Endodermal cell (in vitro differentiated cells): ENCODE results near the gene AKAP13. TPM values are rescaled to one million over a fixed set of nuclear protein-coding genes. Genes with fewer than 3 reads are reported as not detected.
A peak's percentile ranks its signal among the peaks of the same experiment; 100 is the strongest.
"Not testable (repeated sequence)": the region's sequence is repeated elsewhere in the genome, so short reads cannot be mapped to it uniquely, and the experiment has no call there.

Experiments used
- DNase-seq: peaks from one replicate; pipeline ENCODE4 v3.0.0-alpha.2; 2017
- H3K27ac ChIP-seq: 2 replicates; pipeline ENCODE4 v1.5.1; 2013; ENCODE audit warnings: mild to moderate bottlenecking, low read depth, low read length, moderate library complexity
- H3K27me3 ChIP-seq: 2 replicates; pipeline ENCODE4 v1.6.1; 2013; ENCODE audit warnings: mild to moderate bottlenecking, low read length, moderate library complexity; ENCODE audit not compliant: insufficient read depth, control insufficient read depth, poor library complexity, severe bottlenecking
- H3K36me3 ChIP-seq: 2 replicates; pipeline ENCODE4 v1.7.0; 2013; ENCODE audit warnings: mild to moderate bottlenecking, low read length, moderate library complexity; ENCODE audit not compliant: control insufficient read depth, insufficient read depth
- H3K4me1 ChIP-seq: one replicate; pipeline ENCODE4 v1.7.0; 2013; ENCODE audit warnings: low read length; ENCODE audit not compliant: control insufficient read depth, insufficient read depth
- H3K4me3 ChIP-seq: 2 replicates; pipeline ENCODE4 v1.5.1; 2013; ENCODE audit warnings: mild to moderate bottlenecking, low read length, moderate library complexity
- H3K9ac ChIP-seq: 2 replicates; pipeline ENCODE4 v1.6.1; 2013; ENCODE audit warnings: mild to moderate bottlenecking, low read length, moderate library complexity; ENCODE audit not compliant: poor library complexity, severe bottlenecking; ENCODE audit errors: extremely low read depth
- H3K9me3 ChIP-seq: 2 replicates; pipeline ENCODE4 v1.6.1; 2013; ENCODE audit warnings: mild to moderate bottlenecking, low read length, moderate library complexity; ENCODE audit not compliant: control insufficient read depth
- H3K27ac Mint-ChIP-seq: 2 replicates; pipeline ENCODE4 v1.8.0; 2020; ENCODE audit warnings: mixed read lengths
- H3K27me3 Mint-ChIP-seq: 2 replicates; pipeline ENCODE4 v1.8.0; 2021; ENCODE audit warnings: mild to moderate bottlenecking, mixed read lengths; ENCODE audit not compliant: insufficient read depth
- H3K36me3 Mint-ChIP-seq: 2 replicates; pipeline ENCODE4 v1.8.0; 2020; ENCODE audit warnings: low read depth, mixed read lengths
- H3K4me1 Mint-ChIP-seq: 2 replicates; pipeline ENCODE4 v1.8.0; 2020; ENCODE audit warnings: mixed read lengths
- H3K4me3 Mint-ChIP-seq: 2 replicates; pipeline ENCODE4 v1.8.0; 2020; ENCODE audit warnings: mild to moderate bottlenecking, moderate library complexity, mixed read lengths
- H3K9me3 Mint-ChIP-seq: 2 replicates; pipeline ENCODE4 v1.8.0; 2020; ENCODE audit warnings: mild to moderate bottlenecking, mixed read lengths
- CTCF ChIP-seq: fragments of 200-600 bp; sonication (generic); conservative IDR thresholded peaks from 2 replicates; pipeline ENCODE4 v1.5.0; 2021; ENCODE audit warnings: antibody characterized with exemption, mild to moderate bottlenecking
- WGBS, 2 experiments: methylation state at CpG; one replicate each; pipeline versions ENCODE4 v1.1.5 to v1.1.7; 2013; ENCODE audit warnings: missing lambda C conversion rate in 2 of 2, mixed read lengths in 1 of 2; ENCODE audit not compliant: insufficient coverage in 1 of 2, insufficient read length in 1 of 2; 5-methylcytosine and 5-hydroxymethylcytosine counted together
- total RNA-seq, 2 donors: library from RNA; stranded (reverse); fragmentation: NEBNext Ultra II Directional in 1 of 2; extraction: Animal tissue kit (Norgen Biotek cat#: 25700) in 1 of 2; gene quantifications; 2 replicates in 1 of 2; 3 replicates in 1 of 2; pipeline ENCODE4 v1.2.1, GENCODE V29; 2021

The AKAP13 gene
- total RNA-seq, 2 donors from 2014 or later = 115 to 131 TPM

- H3K9me3 Mint-ChIP-seq = peaks cover 4% of the 10 kb centered on the region
- H3K4me1 Mint-ChIP-seq = peaks cover 22% of the 10 kb centered on the region
- no peak overlapping the region for H3K27ac ChIP-seq
- no peaks in the 10 kb centered on the region for H3K27me3 Mint-ChIP-seq
- no peak overlapping the region for H3K4me3 Mint-ChIP-seq
- no peaks in the 10 kb centered on the region for H3K9me3 ChIP-seq
- no peak overlapping the region for H3K9ac ChIP-seq
- DNase-seq = no peak
- peaks cover 21% of the 10 kb centered on the region for H3K4me1 ChIP-seq
- no peak for TF ChIP-seq CTCF
- H3K36me3 Mint-ChIP-seq = no peaks in the 10 kb centered on the region
- H3K4me3 ChIP-seq = no peak overlapping the region
- no peak overlapping the region for H3K27ac Mint-ChIP-seq
- H3K27me3 ChIP-seq = no peaks in the 10 kb centered on the region
- H3K36me3 ChIP-seq = peaks cover 6% of the 10 kb centered on the region
Measured at GRCh38 chr15:85439996-85440395, 59.6 kb downstream of the AKAP13 start.

GRCh38 chr15:85440451-85440850, 60.0 kb downstream of the AKAP13 start:
- no peak overlapping the region for H3K27ac Mint-ChIP-seq
- no peaks in the 10 kb centered on the region for H3K36me3 Mint-ChIP-seq
- peaks cover 27% of the 10 kb centered on the region for H3K4me1 Mint-ChIP-seq
- Histone ChIP-seq H3K4me3 (no peak overlapping the region), H3K27me3 (no peaks in the 10 kb centered on the region), H3K27ac (no peak overlapping the region), H3K9ac (no peak overlapping the region), H3K4me1 (peaks cover 23% of the 10 kb centered on the region), H3K9me3 (no peaks in the 10 kb centered on the region), H3K36me3 (peaks cover 6% of the 10 kb centered on the region)
- H3K4me3 Mint-ChIP-seq = no peak overlapping the region
- H3K27me3 Mint-ChIP-seq = no peaks in the 10 kb centered on the region
- TF ChIP-seq CTCF = no peak
- no peak for DNase-seq
- 84% methylated on average over 2 of the region's 2 CpGs; no CpG with 5 or more reads in 1 of the 2 experiments for WGBS, 2 experiments
- peaks cover 4% of the 10 kb centered on the region for H3K9me3 Mint-ChIP-seq

GRCh38 chr15:85441854-85442253, 61.5 kb downstream of the AKAP13 start:
- H3K27ac ChIP-seq, H3K27ac Mint-ChIP-seq, DNase-seq, H3K27me3 Mint-ChIP-seq, H3K4me3 ChIP-seq, H3K9ac ChIP-seq, H3K36me3 ChIP-seq, H3K27me3 ChIP-seq, H3K9me3 Mint-ChIP-seq, H3K9me3 ChIP-seq, H3K36me3 Mint-ChIP-seq, H3K4me3 Mint-ChIP-seq: not testable (repeated sequence)
- peaks cover 23% of the 10 kb centered on the region for H3K4me1 ChIP-seq
- peaks cover 32% of the 10 kb centered on the region for H3K4me1 Mint-ChIP-seq
- WGBS, 2 experiments = 88 to 96% methylated on average over 1 to 3 of the region's 8 CpGs

- H3K9ac ChIP-seq = peak overlapping the region; percentile 54
- H3K9me3 ChIP-seq = peaks cover 18% of the 10 kb centered on the region
- Mint-ChIP-seq H3K4me1 (peaks cover 32% of the 10 kb centered on the region), H3K4me3 (no peak overlapping the region), H3K9me3 (peaks cover 15% of the 10 kb centered on the region), H3K36me3 (peaks cover 10% of the 10 kb centered on the region), H3K27ac (no peak overlapping the region), H3K27me3 (no peaks in the 10 kb centered on the region)
- H3K27ac ChIP-seq = peak overlapping the region; percentile 86
- peaks cover 13% of the 10 kb centered on the region for H3K36me3 ChIP-seq
- no peak for DNase-seq
- peaks cover 23% of the 10 kb centered on the region for H3K4me1 ChIP-seq
- H3K4me3 ChIP-seq = no peak overlapping the region
- TF ChIP-seq CTCF = no peak
- no peaks in the 10 kb centered on the region for H3K27me3 ChIP-seq
Measured at GRCh38 chr15:85443046-85443445, 62.6 kb downstream of the AKAP13 start.
